SH-SY5Y (cell line): ENCODE data around the gene DYRK1A.

Experiments
- GATA2 ChIP-seq: IDR thresholded peaks from 2 replicates; pipeline ENCODE4 v1.6.1; 2011; ENCODE audit warnings: mild to moderate bottlenecking, low read depth, low read length
- GATA3 ChIP-seq: IDR thresholded peaks from 2 replicates; pipeline ENCODE4 v1.6.1; 2011; ENCODE audit warnings: low read depth, mild to moderate bottlenecking, low read length, moderate library complexity

The DYRK1A gene

GRCh38 chr21:37509802-37510393, 143.3 kb downstream of the DYRK1A start:
- TF ChIP-seq GATA3 = no peak
- TF ChIP-seq GATA2 = no peak

- TF ChIP-seq GATA2 = no peak
- TF ChIP-seq GATA3 = no peak
Observed at GRCh38 chr21:37511848-37512247, 145.3 kb downstream of the DYRK1A start.

GRCh38 chr21:37513383-37513782, 146.8 kb downstream of the DYRK1A start:
- TF ChIP-seq GATA2 (no peak), GATA3 (no peak)

GRCh38 chr21:37514038-37514667, 147.6 kb downstream of the DYRK1A start:
- TF ChIP-seq GATA3 = no peak
- TF ChIP-seq GATA2 = no peak

- TF ChIP-seq GATA2 (no peak), GATA3 (no peak)
Observed at GRCh38 chr21:37516998-37517397, 150.4 kb downstream of the DYRK1A start.

- TF ChIP-seq GATA2 (no peak), GATA3 (no peak)
Observed at GRCh38 chr21:37520801-37521200, 154.2 kb downstream of the DYRK1A start.

- no peak for TF ChIP-seq GATA2
Observed at GRCh38 chr21:37521658-37522057, 155.1 kb downstream of the DYRK1A start.

- no peak for TF ChIP-seq GATA3
- no peak for TF ChIP-seq GATA2
Observed at GRCh38 chr21:37522641-37523295, 156.2 kb downstream of the DYRK1A start.

GRCh38 chr21:37525810-37526209, 159.2 kb downstream of the DYRK1A start:
- TF ChIP-seq GATA2 (no peak), GATA3 (no peak)

- TF ChIP-seq GATA2 = no peak
- no peak for TF ChIP-seq GATA3
Observed at GRCh38 chr21:37527103-37527502, 160.5 kb downstream of the DYRK1A start.

GRCh38 chr21:37527716-37528115, 161.1 kb downstream of the DYRK1A start:
- TF ChIP-seq GATA3 (no peak), GATA2 (no peak)

GRCh38 chr21:37528150-37528937, 161.8 kb downstream of the DYRK1A start:
- TF ChIP-seq GATA2 = no peak
- no peak for TF ChIP-seq GATA3

- TF ChIP-seq GATA2 (no peak), GATA3 (no peak)
Observed at GRCh38 chr21:37529649-37530048, 163.1 kb downstream of the DYRK1A start.

GRCh38 chr21:37530901-37531351, 164.4 kb downstream of the DYRK1A start:
- TF ChIP-seq GATA2 (no peak), GATA3 (no peak)

- TF ChIP-seq GATA3 (no peak), GATA2 (no peak)
Observed at GRCh38 chr21:37531431-37531932, 164.9 kb downstream of the DYRK1A start.
